ENCODE measurements around the gene CUTA.
A peak's percentile ranks its signal among the peaks of the same experiment; 100 is the strongest.

The CUTA gene

GRCh38 chr6:33420491-33421343 is 2.8 kb upstream of the CUTA start:
- peaks cover 21% of the 10 kb centered on the region for H3K4me1 ChIP-seq (ENCODE audit: insufficient read depth, low read length)
- peak overlapping the region; percentile 37; the same call in 1 of the 2 replicates for H3K9ac ChIP-seq (ENCODE audit: low read depth, low read length)
- peaks cover 1% of the 10 kb centered on the region; the same call in 1 of the 2 replicates for H3K36me3 ChIP-seq (ENCODE audit: insufficient read depth, low read length)
- H3K9me3 ChIP-seq (ENCODE audit: control insufficient read depth, insufficient read depth, low read length), result no peaks in the 10 kb centered on the region

- Histone ChIP-seq H3K4me1 (ENCODE audit: insufficient read depth, low read length) (peaks cover 21% of the 10 kb centered on the region), H3K9ac (ENCODE audit: low read depth, low read length) (peak within 1 kb of the TSS; percentile 88), H3K9me3 (ENCODE audit: control insufficient read depth, insufficient read depth, low read length) (no peaks in the 10 kb centered on the region), H3K36me3 (ENCODE audit: insufficient read depth, low read length) (peaks cover 4% of the 10 kb centered on the region; the same call in 1 of the 2 replicates)
These were observed 1.9 kb upstream of the CUTA start, which contains the start of gene SYNGAP1 for GRCh38 chr6:33419580-33420490. TSS of gene SYNGAP1 (plus strand) at chr6:33420065. CDS start at chr6:33420265, 200 bp downstream.

GRCh38 chr6:33418690-33419291 is 884 bp upstream of the CUTA start:
- peaks cover 4% of the 10 kb centered on the region; the same call in 1 of the 2 replicates for H3K36me3 ChIP-seq (ENCODE audit: insufficient read depth, low read length)
- peak overlapping the region; percentile 88 for H3K9ac ChIP-seq (ENCODE audit: low read depth, low read length)
- no peaks in the 10 kb centered on the region for H3K9me3 ChIP-seq (ENCODE audit: control insufficient read depth, insufficient read depth, low read length)
- H3K4me1 ChIP-seq (ENCODE audit: insufficient read depth, low read length), result peaks cover 12% of the 10 kb centered on the region

GRCh38 chr6:33417128-33417902 is 592 bp downstream of the CUTA start:
- Histone ChIP-seq H3K4me1 (ENCODE audit: insufficient read depth, low read length) (peaks cover 12% of the 10 kb centered on the region), H3K9me3 (ENCODE audit: control insufficient read depth, insufficient read depth, low read length) (no peaks in the 10 kb centered on the region), H3K36me3 (ENCODE audit: insufficient read depth, low read length) (peaks cover 12% of the 10 kb centered on the region; the same call in 1 of the 2 replicates), H3K9ac (ENCODE audit: low read depth, low read length) (peak overlapping the region; percentile 88)

- Histone ChIP-seq H3K9ac (ENCODE audit: low read depth, low read length) (peak overlapping the region; percentile 88), H3K4me1 (ENCODE audit: insufficient read depth, low read length) (peaks cover 12% of the 10 kb centered on the region), H3K9me3 (ENCODE audit: control insufficient read depth, insufficient read depth, low read length) (no peaks in the 10 kb centered on the region), H3K36me3 (ENCODE audit: insufficient read depth, low read length) (peaks cover 12% of the 10 kb centered on the region; the same call in 1 of the 2 replicates)
These were observed 1.4 kb downstream of the CUTA start for GRCh38 chr6:33416386-33417127.

- peaks cover 12% of the 10 kb centered on the region; the same call in 1 of the 2 replicates for H3K36me3 ChIP-seq (ENCODE audit: insufficient read depth, low read length)
- no peaks in the 10 kb centered on the region for H3K9me3 ChIP-seq (ENCODE audit: control insufficient read depth, insufficient read depth, low read length)
- H3K9ac ChIP-seq (ENCODE audit: low read depth, low read length), result no peak overlapping the region
- H3K4me1 ChIP-seq (ENCODE audit: insufficient read depth, low read length), result peaks cover 12% of the 10 kb centered on the region
These were observed 2.1 kb downstream of the CUTA start for GRCh38 chr6:33415831-33416230.

- Histone ChIP-seq H3K9me3 (ENCODE audit: control insufficient read depth, insufficient read depth, low read length) (no peaks in the 10 kb centered on the region), H3K9ac (ENCODE audit: low read depth, low read length) (no peak overlapping the region), H3K36me3 (ENCODE audit: insufficient read depth, low read length) (peaks cover 12% of the 10 kb centered on the region; the same call in 1 of the 2 replicates), H3K4me1 (ENCODE audit: insufficient read depth, low read length) (peaks cover 12% of the 10 kb centered on the region)
These were observed 3.2 kb downstream of the CUTA start for GRCh38 chr6:33414592-33415271.

GRCh38 chr6:33413241-33414120 is 4.4 kb downstream of the CUTA start:
- Histone ChIP-seq H3K4me1 (ENCODE audit: insufficient read depth, low read length) (peaks cover 11% of the 10 kb centered on the region; the same call in 1 of the 2 replicates), H3K36me3 (ENCODE audit: insufficient read depth, low read length) (peaks cover 12% of the 10 kb centered on the region; the same call in 1 of the 2 replicates), H3K9me3 (ENCODE audit: control insufficient read depth, insufficient read depth, low read length) (no peaks in the 10 kb centered on the region), H3K9ac (ENCODE audit: low read depth, low read length) (no peak overlapping the region)

- Histone ChIP-seq H3K4me1 (ENCODE audit: insufficient read depth, low read length) (peaks cover 11% of the 10 kb centered on the region; the same call in 1 of the 2 replicates), H3K9ac (ENCODE audit: low read depth, low read length) (no peak overlapping the region), H3K36me3 (ENCODE audit: insufficient read depth, low read length) (peaks cover 14% of the 10 kb centered on the region), H3K9me3 (ENCODE audit: control insufficient read depth, insufficient read depth, low read length) (no peaks in the 10 kb centered on the region)
These were observed 5.5 kb downstream of the CUTA start for GRCh38 chr6:33412140-33413009.

GRCh38 chr6:33411632-33412005 is 6.3 kb downstream of the CUTA start:
- Histone ChIP-seq H3K36me3 (ENCODE audit: insufficient read depth, low read length) (peaks cover 22% of the 10 kb centered on the region), H3K4me1 (ENCODE audit: insufficient read depth, low read length) (peaks cover 6% of the 10 kb centered on the region; the same call in 1 of the 2 replicates), H3K9me3 (ENCODE audit: control insufficient read depth, insufficient read depth, low read length) (no peaks in the 10 kb centered on the region), H3K9ac (ENCODE audit: low read depth, low read length) (peak overlapping the region; percentile 94)
